Activated CD4-positive, CD25-positive, alpha-beta regulatory T cell treated with anti-CD3 and anti-CD28 coated beads, Interleukin-2, amount 50 U/mL, for 16 hours (primary cell): ENCODE results near the gene HAND1.

ENCODE experiments used
- DNase-seq: peaks from one replicate; pipeline ENCODE4 v3.0.0-alpha.2; 2020; ENCODE audit warnings: low read depth, low spot score

The HAND1 gene

GRCh38 chr5:154506049-154506715 lies 28.2 kb upstream of the HAND1 start:
- no peak for DNase-seq

- DNase-seq, result no peak
Measured at GRCh38 chr5:154505567-154505966, 27.5 kb upstream of the HAND1 start.

- no peak for DNase-seq
Measured at GRCh38 chr5:154503698-154504039, 25.6 kb upstream of the HAND1 start.

- DNase-seq, result no peak
Measured at GRCh38 chr5:154502180-154502579, 24.2 kb upstream of the HAND1 start.

- no peak for DNase-seq
Measured at GRCh38 chr5:154501566-154501965, 23.5 kb upstream of the HAND1 start.

- DNase-seq, result no peak
Measured at GRCh38 chr5:154498994-154499393, 21.0 kb upstream of the HAND1 start.

- no peak for DNase-seq
Measured at GRCh38 chr5:154498591-154498990, 20.6 kb upstream of the HAND1 start.

- no peak for DNase-seq
Measured at GRCh38 chr5:154494036-154494435, 16.0 kb upstream of the HAND1 start.

GRCh38 chr5:154493274-154493673 lies 15.2 kb upstream of the HAND1 start:
- no peak for DNase-seq

GRCh38 chr5:154491941-154492340 lies 13.9 kb upstream of the HAND1 start:
- no peak for DNase-seq

- no peak for DNase-seq
Measured at GRCh38 chr5:154487541-154487940, 9.5 kb upstream of the HAND1 start.

- no peak for DNase-seq
Measured at GRCh38 chr5:154486427-154486866, 8.4 kb upstream of the HAND1 start.

- DNase-seq, result no peak
Measured at GRCh38 chr5:154485850-154486426, 7.9 kb upstream of the HAND1 start.

GRCh38 chr5:154485096-154485491 lies 7.1 kb upstream of the HAND1 start:
- DNase-seq, result no peak

GRCh38 chr5:154484393-154485095 lies 6.5 kb upstream of the HAND1 start:
- DNase-seq, result no peak

- DNase-seq, result no peak
Measured at GRCh38 chr5:154483654-154484392, 5.8 kb upstream of the HAND1 start.

- no peak for DNase-seq
Measured at GRCh38 chr5:154482528-154483449, 4.8 kb upstream of the HAND1 start.

GRCh38 chr5:154481584-154482381 lies 3.8 kb upstream of the HAND1 start:
- DNase-seq, result no peak

GRCh38 chr5:154480847-154481246 lies 2.8 kb upstream of the HAND1 start:
- DNase-seq, result no peak

- no peak for DNase-seq
Measured at GRCh38 chr5:154479944-154480750, 2.1 kb upstream of the HAND1 start.
